Coronary artery (tissue), 2 donors: ENCODE data around the gene COA7.
"Not testable (repeated sequence)": the region's sequence is repeated elsewhere in the genome, so short reads cannot be mapped to it uniquely, and the experiment has no call there.

ENCODE experiments used
- DNase-seq: peaks from one replicate; pipeline ENCODE4 v3.0.0-alpha.2; 2017; ENCODE audit warnings: low spot score
- H3K27ac ChIP-seq, 2 donors: fragments of 200-600 bp; sonication (generic); one replicate each; pipeline ENCODE4 v1.5.1; 2016 to 2019
- H3K4me3 ChIP-seq: fragments of 200-600 bp; sonication (generic); 2 replicates; pipeline ENCODE4 v1.5.1; 2016; ENCODE audit warnings: mild to moderate bottlenecking, moderate library complexity
- CTCF ChIP-seq: fragments of 200-600 bp; sonication (generic); IDR thresholded peaks from one replicate; pipeline ENCODE4 v1.5.1; 2019; ENCODE audit warnings: antibody characterized with exemption

Gene COA7

GRCh38 chr1:52686261-52686751 lies 11.8 kb downstream of the COA7 start:
- H3K27ac ChIP-seq, DNase-seq, H3K4me3 ChIP-seq: not testable (repeated sequence)
- TF ChIP-seq CTCF: peak; percentile 40

DNA sequence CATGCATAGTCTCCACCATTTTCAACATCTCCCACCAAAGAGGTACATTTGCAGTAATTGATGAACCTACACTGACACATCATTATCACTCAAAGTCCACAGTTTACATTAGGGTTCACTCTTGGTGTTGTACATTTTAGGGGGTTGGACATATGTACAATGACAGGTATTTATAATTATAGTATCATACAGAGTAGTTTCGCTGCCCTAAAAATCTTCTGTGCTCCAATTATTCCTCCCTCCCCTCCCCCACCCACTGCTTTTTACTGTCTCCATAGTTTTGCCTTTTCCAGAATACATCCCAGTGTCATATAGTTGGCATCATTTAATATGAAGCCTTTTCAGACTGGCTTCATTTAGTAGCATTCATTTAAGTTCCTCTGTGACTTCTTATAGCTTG lies 13.6 kb downstream of the COA7 start:
- no peak for TF ChIP-seq CTCF
- no peak overlapping the region for H3K4me3 ChIP-seq
- no peak overlapping the region for H3K27ac ChIP-seq
- no peak for DNase-seq

DNA sequence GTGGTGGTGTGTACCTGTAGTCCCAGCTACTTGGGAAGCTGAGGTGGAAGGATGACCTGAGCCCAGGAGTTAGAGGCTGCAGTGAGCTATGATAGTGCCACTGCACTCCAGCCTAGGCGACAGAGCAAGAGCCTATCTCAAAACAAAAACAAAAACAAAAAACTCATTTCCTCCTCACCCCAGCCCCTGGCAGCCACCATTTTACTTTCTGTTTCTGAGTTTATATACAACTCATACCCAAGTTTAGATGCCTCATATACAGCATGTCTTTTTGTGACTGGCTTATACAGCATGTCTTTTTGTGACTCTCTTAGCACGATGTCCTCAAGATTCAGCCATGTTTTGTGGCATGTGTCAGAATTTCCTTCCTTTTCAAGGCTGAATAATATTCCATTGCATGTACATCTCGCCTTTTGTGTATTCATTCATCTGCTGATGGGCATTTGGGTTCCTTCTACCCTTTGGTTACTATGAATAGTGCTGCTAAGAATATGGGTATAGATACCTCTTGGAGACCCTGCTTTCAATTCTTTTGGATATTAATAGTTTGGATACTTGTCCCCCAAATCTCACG lies 14.7 kb downstream of the COA7 start:
- Histone ChIP-seq H3K4me3 (no peak overlapping the region), H3K27ac (no peak overlapping the region)
- no peak for TF ChIP-seq CTCF
- no peak for DNase-seq

DNA sequence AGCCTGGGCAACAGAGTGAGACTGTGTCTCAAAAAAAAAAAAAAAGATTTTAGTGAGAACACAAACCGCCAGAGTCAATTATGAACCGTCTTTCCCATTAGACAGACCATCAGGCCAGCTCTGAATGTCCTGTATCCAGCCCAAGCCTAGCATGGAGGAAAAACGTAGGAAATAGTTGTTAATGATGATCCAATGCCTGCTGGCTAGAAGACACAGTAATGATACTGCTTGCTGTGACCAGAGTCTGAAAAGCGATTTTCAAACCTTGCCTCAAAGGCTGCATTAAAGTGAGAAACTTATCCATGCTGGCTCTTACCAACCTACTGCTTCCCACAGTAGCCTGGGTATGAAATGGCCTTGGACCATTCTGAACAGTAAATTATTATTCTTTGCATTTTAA lies 17.0 kb downstream of the COA7 start:
- no peak for TF ChIP-seq CTCF
- DNase-seq: no peak
- Histone ChIP-seq H3K4me3 (no peak overlapping the region), H3K27ac (no peak overlapping the region)

DNA sequence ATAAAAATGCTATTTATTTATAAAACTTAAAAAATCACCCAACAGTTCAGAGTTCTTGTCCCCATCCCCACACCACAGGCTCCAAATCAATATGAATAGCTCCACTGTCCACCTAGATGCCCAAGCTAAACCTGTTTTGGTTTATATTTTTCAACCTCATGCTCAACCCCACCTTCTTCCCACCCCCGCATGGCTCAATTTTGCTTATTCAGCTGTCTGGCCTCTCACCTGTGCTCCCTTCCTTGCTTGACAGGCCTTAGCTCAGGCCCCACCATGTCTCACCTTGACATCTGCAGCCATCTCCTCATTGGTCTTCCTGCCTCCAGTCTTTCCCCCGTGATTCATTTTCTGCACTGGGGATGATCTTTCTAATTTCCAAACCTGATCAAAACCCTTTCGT lies 17.8 kb downstream of the COA7 start:
- no peak for TF ChIP-seq CTCF
- no peak overlapping the region for H3K4me3 ChIP-seq
- DNase-seq: no peak
- no peak overlapping the region for H3K27ac ChIP-seq

DNA sequence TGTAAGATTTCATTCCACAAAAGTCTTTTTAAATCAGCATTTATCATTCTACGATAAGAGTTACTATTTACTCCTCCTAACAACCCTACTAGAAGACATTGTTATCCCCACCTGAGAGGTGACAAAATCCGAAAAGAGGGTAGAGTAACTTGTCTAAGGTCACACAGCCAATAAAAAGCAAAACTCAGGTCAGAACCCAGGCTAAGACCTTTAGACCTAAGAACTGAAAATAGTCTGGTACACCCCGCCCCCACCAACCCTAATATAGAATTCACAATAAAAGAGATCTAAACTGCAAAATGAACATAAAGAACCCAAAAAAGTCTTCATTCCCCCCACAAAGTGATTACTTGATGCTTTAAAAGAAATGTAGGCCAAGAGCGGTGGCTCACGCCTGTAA lies 18.6 kb downstream of the COA7 start:
- no peak for DNase-seq
- Histone ChIP-seq H3K4me3 (no peak overlapping the region), H3K27ac (no peak overlapping the region)
- TF ChIP-seq CTCF: no peak

DNA sequence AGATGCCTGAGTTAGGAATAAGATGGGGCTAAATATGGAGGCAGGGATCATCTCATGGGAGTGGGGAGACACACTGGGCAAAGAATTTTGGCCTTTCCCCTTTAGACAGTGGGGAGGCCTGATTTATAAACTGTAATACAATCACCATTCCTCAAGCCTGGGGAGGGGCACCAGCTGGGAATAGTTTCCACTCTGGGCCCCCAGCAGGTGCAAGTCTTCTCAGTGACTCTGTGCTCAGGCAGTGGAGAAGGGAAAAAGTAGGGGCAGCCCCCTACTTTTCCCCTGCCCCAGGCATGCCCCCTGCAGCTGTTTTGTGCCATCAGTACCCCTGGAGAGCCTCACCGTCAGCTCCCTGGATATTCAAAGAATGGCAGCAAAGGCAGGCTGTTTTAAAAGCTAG lies 19.1 kb downstream of the COA7 start:
- DNase-seq: no peak
- Histone ChIP-seq H3K27ac (no peak overlapping the region), H3K4me3 (no peak overlapping the region)
- TF ChIP-seq CTCF: no peak
